Ovary (tissue), 10 donors: ENCODE measurements around the gene TMEM234. TPM values are rescaled to one million over a fixed set of nuclear protein-coding genes. Genes with fewer than 3 reads are reported as not detected.
A peak's percentile ranks its signal among the peaks of the same experiment; 100 is the strongest.

Experiments
- DNase-seq, 5 donors: peaks; one replicate each; pipeline ENCODE4 v3.0.0-alpha.2; 2019 to 2020
- H3K27ac ChIP-seq, 2 donors: fragments of 200-600 bp; one replicate each; pipeline versions ENCODE4 v1.5.1 to v1.8.0; 2019 to 2022
- H3K27me3 ChIP-seq: fragments of 200-600 bp; one replicate; pipeline ENCODE4 v1.8.0; 2022
- H3K36me3 ChIP-seq: fragments of 200-600 bp; sonication (generic); one replicate; pipeline ENCODE4 v1.5.1; 2019
- H3K4me1 ChIP-seq: one replicate; pipeline ENCODE4 v1.8.1; 2013; ENCODE audit warnings: mild to moderate bottlenecking, moderate library complexity; ENCODE audit not compliant: insufficient read depth
- H3K4me3 ChIP-seq: fragments of 200-600 bp; sonication (generic); one replicate; pipeline ENCODE4 v1.5.1; 2017
- H3K9me3 ChIP-seq, 2 donors: fragments of 200-600 bp in 1 of 2; sonication (generic) in 1 of 2; one replicate each; pipeline versions ENCODE4 v1.5.1 to v1.8.1; 2013 to 2019; ENCODE audit warnings: mild to moderate bottlenecking in 1 of 2, moderate library complexity in 1 of 2
- CTCF ChIP-seq, 3 donors: fragments of 450-650 bp in 2 of 3; fragments of 200-600 bp in 1 of 3; IDR thresholded peaks; one replicate each; pipeline versions ENCODE4 v1.5.1 to v1.8.0; 2016 to 2022; ENCODE audit warnings: antibody characterized with exemption in 3 of 3, mild to moderate bottlenecking in 1 of 3
- EP300 ChIP-seq: sonication (generic); formaldehyde crosslinking; IDR thresholded peaks from one replicate; pipeline ENCODE4 v1.6.1; 2017; ENCODE audit warnings: antibody characterized with exemption
- POLR2A ChIP-seq: fragments of 450-650 bp; IDR thresholded peaks from one replicate; pipeline ENCODE4 v1.6.1; 2017; ENCODE audit warnings: antibody characterized with exemption, mild to moderate bottlenecking, moderate library complexity
- WGBS, 3 donors: extraction: QIAGEN DNeasy Blood & Tissue Kit in 1 of 3; methylation state at CpG; one replicate each; pipeline versions ENCODE4 v1.1.5 to v1.1.7; 2013 to 2017; 5-methylcytosine and 5-hydroxymethylcytosine counted together
- intact Hi-C, 4 donors: fragments of 100-400 bp; cut with DNase I; formaldehyde crosslinking; loops; one replicate each; pipeline versions ENCODE4 v1.11.0 to v1.15.1; 2022 to 2023
- long read RNA-seq, 3 donors: library from polyadenylated mRNA in 2 of 3; unstranded in 2 of 3; transcript quantifications; one replicate each; pipeline ENCODE4 v2.0.0 and lab custom pipeline, GENCODE V29; 2021 to 2026
- polyA plus RNA-seq, 2 donors: library from polyadenylated mRNA; stranded (reverse); fragments of 200-250 nt in 1 of 2; fragments of 350-450 nt in 1 of 2; fragmentation: Illumina TruSeq in 1 of 2; extraction: RNeasy Lipid Tissue Mini Kit (QIAGEN cat#74804) in 1 of 2; gene quantifications; one replicate each; pipeline ENCODE4 v1.2.3, GENCODE V29; 2013 to 2014
- total RNA-seq, 7 donors: library from RNA; depleted of rRNA in 2 of 7; stranded (reverse); fragments of >200 nt in 2 of 7; fragmentation: NEBNext Ultra II Directional in 3 of 7; extraction: Animal tissue kit (Norgen Biotek cat#: 25700) in 3 of 7; gene quantifications; one replicate each; pipeline versions ENCODE4 v1.1.0 to v1.2.4, GENCODE V29; 2016 to 2023
- donor health status: DM: no; HTN: no; CAD: no; lungs with moderate emphysema.
- donor health status: DM: no; HTN: no; CAD: no.
- donor health status: Bipolar disorder and iron deficiency.
- donor health status: DM: yes; HTN: yes; CAD: no.
- donor health status: DM: no; HTN: no; CAD: no.
- donor health status: DM: yes; HTN: yes; CAD: no.

TMEM234 gene
- total RNA-seq = 10 to 100 TPM; 11.6 to 34.6 (median 24.6) TPM
- polyA plus RNA-seq = 10 to 100 TPM in 1 of 2 donors, 1 to 10 TPM in 1; 9.4 to 13.8 TPM
- long read RNA-seq, donor 1, partial matches to known transcripts = 4 of 24 reads
- long read RNA-seq, donor 1, other reads (novel, unspliced or antisense) = 13 of 24 reads
- long read RNA-seq, donor 2, partial matches to known transcripts = 89 of 154 reads
- long read RNA-seq, donor 2, other reads (novel, unspliced or antisense) = 61 of 154 reads
- long read RNA-seq, donor 3, partial matches to known transcripts = 3 of 21 reads
- long read RNA-seq, donor 3, other reads (novel, unspliced or antisense) = 13 of 21 reads

- 0% methylated on average over 46 of the region's 46 CpGs for WGBS, 3 donors
- Histone ChIP-seq H3K4me1 (peaks cover 9% of the 10 kb centered on the region), H3K36me3 (no peaks in the 10 kb centered on the region), H3K27ac (peak within 1 kb of the TSS; percentile 42 to 67), H3K27me3 (no peaks in the 10 kb centered on the region), H3K9me3 (no peaks in the 10 kb centered on the region), H3K4me3 (peak within 1 kb of the TSS; percentile 95)
- intact Hi-C loops = no loop called here
- peak; percentile 97 for TF ChIP-seq POLR2A
- TF ChIP-seq EP300 = peak; percentile 91
- no peak for TF ChIP-seq CTCF (IDR thresholded peaks at IDR 0.05)
- peak; percentile 90 to 95 (median 91) for DNase-seq
Measured at GRCh38 chr1:32221980-32222755, at the start of gene TMEM234, which contains the start of gene EIF3I. TMEM234 (minus strand) TSS chr1:32222353; CDS start chr1:32222322, 31 bp downstream. EIF3I (plus strand) TSS chr1:32222407; CDS start chr1:32222442, 35 bp downstream.

GRCh38 chr1:32269744-32270143 lies 47.6 kb upstream of the TMEM234 start:
- TF ChIP-seq EP300 (no peak), POLR2A (no peak), CTCF (IDR thresholded peaks at IDR 0.05) (no peak)
- Histone ChIP-seq H3K27ac (no peak overlapping the region), H3K4me3 (no peak overlapping the region), H3K9me3 (no peaks in the 10 kb centered on the region), H3K4me1 (no peaks in the 10 kb centered on the region), H3K27me3 (no peaks in the 10 kb centered on the region), H3K36me3 (no peaks in the 10 kb centered on the region)
- DNase-seq = no peak
- intact Hi-C loops = no loop called here

- no peak overlapping the region for H3K4me3 ChIP-seq
- H3K27me3 ChIP-seq = no peaks in the 10 kb centered on the region
- TF ChIP-seq EP300 (no peak), POLR2A (no peak), CTCF (IDR thresholded peaks at IDR 0.05) (no peak)
- DNase-seq = no peak
- H3K27ac ChIP-seq = no peak overlapping the region
- 34 to 54% (median 37%) methylated on average over 7 of the region's 7 CpGs for WGBS, 3 donors
- no peaks in the 10 kb centered on the region for H3K36me3 ChIP-seq
- no peaks in the 10 kb centered on the region for H3K4me1 ChIP-seq
- intact Hi-C loops = no loop called here
- no peaks in the 10 kb centered on the region for H3K9me3 ChIP-seq
Measured at GRCh38 chr1:32266921-32267591, 44.9 kb upstream of the TMEM234 start.

GRCh38 chr1:32265846-32266245 lies 43.7 kb upstream of the TMEM234 start:
- TF ChIP-seq POLR2A (no peak), CTCF (IDR thresholded peaks at IDR 0.05) (no peak), EP300 (no peak)
- no peaks in the 10 kb centered on the region for H3K9me3 ChIP-seq
- no peaks in the 10 kb centered on the region for H3K27me3 ChIP-seq
- H3K4me3 ChIP-seq = no peak overlapping the region
- no peaks in the 10 kb centered on the region for H3K4me1 ChIP-seq
- 89 to 93% (median 92%) methylated on average over 9 of the region's 9 CpGs for WGBS, 3 donors
- no peak for DNase-seq
- intact Hi-C loops = no loop called here
- no peak overlapping the region for H3K27ac ChIP-seq
- no peaks in the 10 kb centered on the region for H3K36me3 ChIP-seq
